HG03025 (cell line): Measurements from ENCODE around the gene RCL1.
A peak's percentile ranks its signal among the peaks of the same experiment; 100 is the strongest.
"Not testable (repeated sequence)": the region's sequence is repeated elsewhere in the genome, so short reads cannot be mapped to it uniquely, and the experiment has no call there.

ENCODE experiments used
- ATAC-seq: cut with Tn5 transposase; IDR thresholded peaks from one replicate; pipeline ENCODE4 v1.9.1; 2021; ENCODE audit warnings: mild to moderate bottlenecking, moderate library complexity; ENCODE audit not compliant: unreplicated experiment, low FRiP score

Gene RCL1

GRCh38 chr9:4781408-4781807 is 11.3 kb upstream of the RCL1 start:
- no peak for ATAC-seq

- not testable (repeated sequence) for ATAC-seq
These were observed 9.6 kb upstream of the RCL1 start for GRCh38 chr9:4783191-4783590.

- ATAC-seq, result no peak
These were observed 8.3 kb upstream of the RCL1 start for GRCh38 chr9:4784403-4784802.

GRCh38 chr9:4786599-4786998 is 6.1 kb upstream of the RCL1 start:
- ATAC-seq, result no peak

- ATAC-seq, result no peak
These were observed 4.9 kb upstream of the RCL1 start for GRCh38 chr9:4787876-4788275.

- ATAC-seq, result no peak
These were observed 4.0 kb upstream of the RCL1 start for GRCh38 chr9:4788703-4789102.

- peak; percentile 35 for ATAC-seq
These were observed 631 bp upstream of the RCL1 start for GRCh38 chr9:4792054-4792571.

- ATAC-seq, result no peak
These were observed 983 bp downstream of the RCL1 start for GRCh38 chr9:4793459-4794395.

- no peak for ATAC-seq
These were observed 1.9 kb downstream of the RCL1 start for GRCh38 chr9:4794691-4795090.

- ATAC-seq, result not testable (repeated sequence)
These were observed 2.4 kb downstream of the RCL1 start for GRCh38 chr9:4795108-4795507.

- no peak for ATAC-seq
These were observed 3.8 kb downstream of the RCL1 start for GRCh38 chr9:4796530-4796929.

- no peak for ATAC-seq
These were observed 4.5 kb downstream of the RCL1 start for GRCh38 chr9:4796988-4797853.

GRCh38 chr9:4797854-4798150 is 5.1 kb downstream of the RCL1 start:
- ATAC-seq, result no peak

GRCh38 chr9:4798281-4799032 is 5.7 kb downstream of the RCL1 start:
- ATAC-seq, result no peak

GRCh38 chr9:4799033-4799430 is 6.3 kb downstream of the RCL1 start:
- ATAC-seq, result no peak

GRCh38 chr9:4799775-4800174 is 7.0 kb downstream of the RCL1 start:
- no peak for ATAC-seq

- ATAC-seq, result no peak
These were observed 8.4 kb downstream of the RCL1 start for GRCh38 chr9:4801156-4801555.

GRCh38 chr9:4803670-4804530 is 11.2 kb downstream of the RCL1 start:
- ATAC-seq, result no peak

GRCh38 chr9:4804531-4805016 is 11.8 kb downstream of the RCL1 start:
- ATAC-seq, result no peak
